Mesendoderm (in vitro differentiated cells): ENCODE results near the gene GRB10.

Experiments
- DNase-seq: peaks from one replicate; pipeline ENCODE4 v3.0.0; 2013
- H2AK5ac ChIP-seq: 2 replicates; pipeline ENCODE4 v1.6.1; 2013; ENCODE audit warnings: low read length, inconsistent platforms
- H2BK120ac ChIP-seq: 2 replicates; pipeline ENCODE4 v1.6.1; 2013; ENCODE audit warnings: low read depth, mild to moderate bottlenecking, low read length, moderate library complexity, mixed read lengths
- H2BK15ac ChIP-seq: replicated peaks from 2 replicates; pipeline ENCODE4 v1.6.1; 2013; ENCODE audit warnings: low read depth, mild to moderate bottlenecking, moderate library complexity
- H2BK5ac ChIP-seq: 2 replicates; pipeline ENCODE4 v1.6.1; 2013; ENCODE audit warnings: low read length, inconsistent platforms
- H3K18ac ChIP-seq: 2 replicates; pipeline ENCODE4 v1.6.1; 2013; ENCODE audit warnings: mild to moderate bottlenecking, low read length, mixed read lengths
- H3K23ac ChIP-seq: one replicate; pipeline ENCODE4 v1.6.1; 2013; ENCODE audit warnings: low read length
- H3K27ac ChIP-seq: 2 replicates; pipeline ENCODE4 v1.5.1; 2013; ENCODE audit warnings: low read depth, mild to moderate bottlenecking, inconsistent platforms, low read length, moderate library complexity
- H3K27me3 ChIP-seq: 2 replicates; pipeline ENCODE4 v1.6.1; 2013; ENCODE audit warnings: low read length, control low read depth, mild to moderate bottlenecking, inconsistent platforms; ENCODE audit not compliant: insufficient read depth, poor library complexity
- H3K36me3 ChIP-seq: 2 replicates; pipeline ENCODE4 v1.6.1; 2013; ENCODE audit warnings: low read length, inconsistent platforms; ENCODE audit not compliant: control insufficient read depth, insufficient read depth
- H3K4ac ChIP-seq: one replicate; pipeline ENCODE4 v1.6.1; 2013; ENCODE audit warnings: low read depth, mild to moderate bottlenecking, low read length, moderate library complexity
- H3K4me1 ChIP-seq: 2 replicates; pipeline ENCODE4 v1.6.1; 2013; ENCODE audit warnings: low read depth, low read length, inconsistent platforms; ENCODE audit not compliant: control insufficient read depth
- H3K4me2 ChIP-seq: 2 replicates; pipeline ENCODE4 v1.6.1; 2013; ENCODE audit warnings: low read length
- H3K4me3 ChIP-seq: 2 replicates; pipeline ENCODE4 v1.5.1; 2013; ENCODE audit warnings: mild to moderate bottlenecking, low read length
- H3K56ac ChIP-seq: one replicate; pipeline ENCODE4 v1.6.1; 2013; ENCODE audit warnings: low read length
- H3K79me1 ChIP-seq: 2 replicates; pipeline ENCODE4 v1.6.1; 2013; ENCODE audit warnings: low read length, inconsistent platforms
- H3K79me2 ChIP-seq: 2 replicates; pipeline ENCODE4 v1.6.1; 2013; ENCODE audit warnings: mild to moderate bottlenecking, low read length; ENCODE audit not compliant: control insufficient read depth, insufficient read depth
- H3K9ac ChIP-seq: 2 replicates; pipeline ENCODE4 v1.6.1; 2013; ENCODE audit warnings: low read length, inconsistent platforms
- H4K5ac ChIP-seq: one replicate; pipeline ENCODE4 v1.6.1; 2013; ENCODE audit warnings: low read length
- H4K8ac ChIP-seq: one replicate; pipeline ENCODE4 v1.6.1; 2013; ENCODE audit warnings: low read depth, mild to moderate bottlenecking, control low read depth, low read length, moderate library complexity
- WGBS: extraction: QIAGEN DNeasy Blood & Tissue Kit; methylation state at CpG from one replicate; pipeline ENCODE4 v1.1.7; 2013; ENCODE audit warnings: low lambda C conversion rate, missing lambda C conversion rate; ENCODE audit not compliant: insufficient coverage; ENCODE audit errors: extremely low coverage; 5-methylcytosine and 5-hydroxymethylcytosine counted together

Gene GRB10

GRCh38 chr7:50659329-50659965 lies 123.2 kb downstream of the GRB10 start:
- H2AK5ac ChIP-seq = no peak overlapping the region
- no peak for DNase-seq
- H3K4ac ChIP-seq = no peak overlapping the region
- peaks cover 10% of the 10 kb centered on the region for H3K36me3 ChIP-seq
- no peak overlapping the region for H2BK120ac ChIP-seq
- no peak overlapping the region for H3K56ac ChIP-seq
- H4K8ac ChIP-seq = no peak overlapping the region
- no peak overlapping the region for H3K9ac ChIP-seq
- no CpG with 5 or more reads among the region's 17 CpGs for WGBS
- H3K27ac ChIP-seq = no peak overlapping the region
- H3K18ac ChIP-seq = no peak overlapping the region
- no peaks in the 10 kb centered on the region for H3K4me1 ChIP-seq
- no peaks in the 10 kb centered on the region for H3K79me2 ChIP-seq
- no peak overlapping the region for H2BK15ac ChIP-seq
- H3K23ac ChIP-seq = no peak overlapping the region
- H3K79me1 ChIP-seq = peaks cover 21% of the 10 kb centered on the region
- H3K27me3 ChIP-seq = no peaks in the 10 kb centered on the region
- no peak overlapping the region for H4K5ac ChIP-seq
- no peak overlapping the region for H2BK5ac ChIP-seq
- no peak overlapping the region for H3K4me3 ChIP-seq
- no peak overlapping the region for H3K4me2 ChIP-seq

DNA sequence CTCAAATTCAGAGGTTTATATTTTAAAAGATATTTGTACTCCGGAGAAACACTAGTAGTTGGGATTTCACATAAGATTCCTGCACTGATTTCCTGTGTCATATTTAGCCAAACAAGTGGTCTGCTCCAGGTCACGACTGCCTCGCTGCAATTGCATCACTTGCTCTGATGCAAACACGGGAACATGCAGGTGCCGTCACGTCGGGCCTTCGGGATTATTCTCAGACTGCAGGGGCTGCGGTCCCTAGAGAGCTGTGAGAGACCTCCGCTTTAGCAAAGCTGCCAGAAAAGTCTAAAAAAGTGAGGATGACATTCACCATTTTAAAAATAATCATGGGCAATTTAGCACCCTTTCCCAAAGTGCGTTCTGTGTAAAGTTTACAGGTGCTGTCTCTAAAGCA lies 124.0 kb downstream of the GRB10 start:
- Histone ChIP-seq H2BK5ac (no peak overlapping the region), H2BK15ac (no peak overlapping the region), H3K56ac (no peak overlapping the region), H3K27me3 (no peaks in the 10 kb centered on the region), H3K9ac (no peak overlapping the region), H3K4me1 (no peaks in the 10 kb centered on the region), H3K4ac (no peak overlapping the region), H3K23ac (no peak overlapping the region), H3K36me3 (peaks cover 8% of the 10 kb centered on the region), H3K79me1 (peaks cover 18% of the 10 kb centered on the region), H2AK5ac (no peak overlapping the region), H4K5ac (no peak overlapping the region), H3K4me3 (no peak overlapping the region), H3K27ac (no peak overlapping the region), H3K18ac (no peak overlapping the region), H3K79me2 (no peaks in the 10 kb centered on the region), H2BK120ac (no peak overlapping the region), H3K4me2 (no peak overlapping the region), H4K8ac (no peak overlapping the region)
- DNase-seq = no peak
- no CpG with 5 or more reads among the region's 11 CpGs for WGBS

GRCh38 chr7:50657912-50658311 lies 124.8 kb downstream of the GRB10 start:
- H3K4me2 ChIP-seq = no peak overlapping the region
- peaks cover 7% of the 10 kb centered on the region for H3K36me3 ChIP-seq
- H4K5ac ChIP-seq = no peak overlapping the region
- H3K27ac ChIP-seq = no peak overlapping the region
- no peak overlapping the region for H2BK5ac ChIP-seq
- H3K56ac ChIP-seq = no peak overlapping the region
- no peak overlapping the region for H2AK5ac ChIP-seq
- no peaks in the 10 kb centered on the region for H3K79me2 ChIP-seq
- no peak overlapping the region for H3K4me3 ChIP-seq
- no peaks in the 10 kb centered on the region for H3K27me3 ChIP-seq
- no peak overlapping the region for H3K18ac ChIP-seq
- H4K8ac ChIP-seq = no peak overlapping the region
- no peak for DNase-seq
- peaks cover 15% of the 10 kb centered on the region for H3K79me1 ChIP-seq
- H2BK120ac ChIP-seq = no peak overlapping the region
- no peak overlapping the region for H3K23ac ChIP-seq
- no peak overlapping the region for H3K4ac ChIP-seq
- H3K4me1 ChIP-seq = no peaks in the 10 kb centered on the region
- no peak overlapping the region for H2BK15ac ChIP-seq
- H3K9ac ChIP-seq = no peak overlapping the region
- WGBS = no CpG with 5 or more reads among the region's 7 CpGs

- no peak overlapping the region for H4K5ac ChIP-seq
- WGBS = no CpG with 5 or more reads among the region's 9 CpGs
- no peak for DNase-seq
- no peak overlapping the region for H3K18ac ChIP-seq
- H3K4ac ChIP-seq = no peak overlapping the region
- H3K79me2 ChIP-seq = no peaks in the 10 kb centered on the region
- H2BK5ac ChIP-seq = no peak overlapping the region
- H3K56ac ChIP-seq = no peak overlapping the region
- no peak overlapping the region for H2BK120ac ChIP-seq
- no peak overlapping the region for H2AK5ac ChIP-seq
- no peak overlapping the region for H2BK15ac ChIP-seq
- H3K23ac ChIP-seq = no peak overlapping the region
- H3K36me3 ChIP-seq = peaks cover 7% of the 10 kb centered on the region
- no peak overlapping the region for H3K4me2 ChIP-seq
- no peaks in the 10 kb centered on the region for H3K27me3 ChIP-seq
- no peak overlapping the region for H3K27ac ChIP-seq
- no peaks in the 10 kb centered on the region for H3K4me1 ChIP-seq
- H3K4me3 ChIP-seq = no peak overlapping the region
- H3K9ac ChIP-seq = no peak overlapping the region
- no peak overlapping the region for H4K8ac ChIP-seq
- H3K79me1 ChIP-seq = peaks cover 15% of the 10 kb centered on the region
Observed at GRCh38 chr7:50657341-50657873, 125.3 kb downstream of the GRB10 start.

- H3K79me1 ChIP-seq = peaks cover 15% of the 10 kb centered on the region
- no peak overlapping the region for H3K9ac ChIP-seq
- no peak overlapping the region for H2BK120ac ChIP-seq
- H3K36me3 ChIP-seq = peaks cover 2% of the 10 kb centered on the region
- H3K27ac ChIP-seq = no peak overlapping the region
- no peak overlapping the region for H2AK5ac ChIP-seq
- no peak overlapping the region for H3K23ac ChIP-seq
- DNase-seq = no peak
- no peak overlapping the region for H4K5ac ChIP-seq
- H3K4me3 ChIP-seq = no peak overlapping the region
- H3K4ac ChIP-seq = no peak overlapping the region
- H3K4me1 ChIP-seq = no peaks in the 10 kb centered on the region
- no peak overlapping the region for H3K4me2 ChIP-seq
- no peak overlapping the region for H4K8ac ChIP-seq
- no CpG with 5 or more reads among the region's 16 CpGs for WGBS
- no peak overlapping the region for H3K18ac ChIP-seq
- no peak overlapping the region for H3K56ac ChIP-seq
- H2BK5ac ChIP-seq = no peak overlapping the region
- H2BK15ac ChIP-seq = no peak overlapping the region
- no peaks in the 10 kb centered on the region for H3K27me3 ChIP-seq
- H3K79me2 ChIP-seq = no peaks in the 10 kb centered on the region
Observed at GRCh38 chr7:50656141-50656895, 126.4 kb downstream of the GRB10 start.
